HuH-7 (cell line): Measurements from ENCODE around the gene S1PR4.
"Not testable (repeated sequence)": the region's sequence is repeated elsewhere in the genome, so short reads cannot be mapped to it uniquely, and the experiment has no call there.

Source experiments
- DNase-seq: peaks from one replicate; pipeline ENCODE4 v3.0.0; 2011; ENCODE audit warnings: low spot score

The S1PR4 gene

DNA sequence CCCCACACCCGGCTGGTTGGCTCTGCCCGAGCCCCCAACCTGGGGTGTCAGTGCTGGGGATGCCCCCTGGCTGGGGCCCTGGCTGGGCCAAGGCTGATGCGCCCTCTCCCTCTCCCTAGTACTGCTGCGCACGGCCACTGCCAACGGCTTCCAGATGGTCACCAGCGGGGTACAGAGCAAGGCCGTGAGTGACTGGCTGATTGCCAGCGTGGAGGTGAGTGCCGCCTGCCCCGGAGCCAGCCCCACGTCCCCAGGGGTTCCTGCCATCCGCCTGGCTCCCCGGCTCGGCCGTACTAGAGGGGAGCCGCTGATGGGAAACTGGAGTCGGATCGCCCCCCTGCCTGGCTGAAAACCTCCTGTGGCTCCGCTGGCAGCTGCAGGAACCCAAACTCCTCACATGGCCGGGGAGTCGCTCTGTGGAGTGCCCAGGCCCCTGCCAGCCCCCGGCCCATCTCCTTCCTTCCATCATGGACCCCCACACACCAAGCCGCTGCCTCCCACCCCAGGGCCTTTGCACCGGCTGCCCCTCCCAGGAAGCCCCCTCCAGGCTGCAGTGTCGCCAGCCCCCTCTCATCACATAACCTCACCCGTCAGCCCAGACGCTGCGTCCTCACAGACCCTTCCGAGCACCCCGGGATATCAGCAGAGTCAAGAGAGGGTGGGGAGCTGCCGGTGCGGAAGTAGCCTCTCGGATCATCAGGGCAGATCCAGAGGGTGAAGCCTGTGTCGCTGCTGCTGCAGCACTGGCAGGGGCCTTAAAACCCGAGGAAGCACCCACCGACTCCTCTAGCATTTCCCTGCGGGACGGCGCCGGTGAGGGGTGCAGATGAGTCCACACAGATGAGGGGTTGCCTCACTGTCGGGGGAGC, 17.7 kb downstream of the S1PR4 start:
- DNase-seq: no peak

DNA sequence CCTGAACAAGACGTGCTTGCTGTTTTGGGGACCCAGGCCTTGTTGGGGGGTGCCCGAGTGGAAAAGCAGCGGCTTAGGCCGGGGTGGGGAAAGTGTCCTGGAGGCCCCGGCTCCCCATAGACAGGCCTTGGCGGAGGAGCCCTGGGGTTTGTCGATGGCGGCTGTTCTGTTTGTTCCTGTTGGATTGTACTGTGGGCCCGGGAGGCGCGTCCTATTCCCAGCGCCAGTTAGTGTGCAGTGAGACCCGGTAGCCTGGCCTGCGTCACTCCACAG, 18.3 kb downstream of the S1PR4 start:
- no peak for DNase-seq

DNA sequence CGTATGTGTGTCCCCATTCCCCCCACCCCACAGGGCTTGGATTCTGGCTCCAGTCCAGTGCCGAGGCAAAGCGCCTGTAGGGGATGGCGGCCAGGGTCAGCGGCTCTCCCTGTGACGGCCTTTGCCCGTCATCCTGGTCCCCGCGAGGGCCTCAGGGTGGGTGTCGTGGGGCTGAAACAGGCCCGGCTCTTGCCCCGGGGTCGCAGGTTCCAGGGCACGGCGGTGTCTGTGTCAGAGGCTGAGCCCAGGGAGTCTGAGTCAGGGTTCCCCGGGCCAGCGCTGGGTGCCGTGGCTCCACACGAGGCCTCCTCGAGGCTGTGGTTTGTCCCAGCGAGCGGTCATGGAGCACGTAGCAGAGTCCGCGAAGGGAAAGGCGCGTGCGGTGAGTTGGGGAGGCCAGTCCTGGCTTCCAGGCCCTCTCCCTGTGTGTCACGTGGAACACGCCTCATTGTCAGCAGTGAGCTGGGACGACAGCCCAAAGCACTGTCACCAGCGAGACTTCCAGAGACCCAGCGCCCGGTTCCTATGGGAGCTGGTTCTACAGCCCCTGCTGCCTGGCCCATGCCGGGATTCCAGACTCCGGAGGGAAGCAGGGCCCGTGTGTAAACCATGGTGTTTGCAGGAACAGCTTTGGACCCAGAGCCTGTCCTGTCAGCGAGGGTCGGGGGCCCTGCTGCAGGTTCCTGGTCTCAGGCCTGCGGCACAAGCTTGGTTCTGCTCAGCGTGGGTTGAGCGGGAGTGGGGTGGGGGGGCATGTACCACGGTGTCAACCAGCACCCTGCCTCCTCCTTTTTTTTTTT, 20.5 kb downstream of the S1PR4 start:
- no peak for DNase-seq

DNA sequence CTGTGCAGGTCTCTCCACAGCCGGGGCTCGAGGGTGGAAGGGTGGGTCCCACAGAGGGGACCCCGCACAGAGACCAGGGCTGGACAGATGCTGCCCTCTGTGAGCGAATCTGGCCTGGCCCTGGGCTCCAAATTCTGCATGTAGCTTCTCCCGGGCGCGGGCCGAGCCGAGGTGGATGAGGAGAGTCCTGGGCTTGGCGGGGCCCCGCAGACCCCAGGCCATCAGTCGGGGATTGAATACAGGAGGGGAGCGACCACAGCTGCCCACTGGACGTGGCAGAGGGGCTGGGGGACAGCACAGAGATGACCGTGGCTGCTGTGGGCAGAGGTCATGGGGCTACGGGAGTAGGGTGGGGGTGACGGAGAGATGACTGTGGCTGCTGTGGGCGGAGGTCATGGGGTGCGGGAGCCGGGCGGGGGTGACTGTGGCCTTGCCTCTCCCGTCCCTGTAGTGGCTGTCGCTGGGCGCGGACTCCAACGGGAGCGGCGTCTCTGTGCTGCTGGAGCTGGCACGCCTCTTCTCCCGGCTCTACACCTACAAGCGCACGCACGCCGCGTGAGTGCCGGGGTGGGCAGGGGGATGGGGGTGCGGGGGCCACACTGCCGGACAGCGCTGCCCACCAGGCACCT, 22.6 kb downstream of the S1PR4 start:
- no peak for DNase-seq

DNA sequence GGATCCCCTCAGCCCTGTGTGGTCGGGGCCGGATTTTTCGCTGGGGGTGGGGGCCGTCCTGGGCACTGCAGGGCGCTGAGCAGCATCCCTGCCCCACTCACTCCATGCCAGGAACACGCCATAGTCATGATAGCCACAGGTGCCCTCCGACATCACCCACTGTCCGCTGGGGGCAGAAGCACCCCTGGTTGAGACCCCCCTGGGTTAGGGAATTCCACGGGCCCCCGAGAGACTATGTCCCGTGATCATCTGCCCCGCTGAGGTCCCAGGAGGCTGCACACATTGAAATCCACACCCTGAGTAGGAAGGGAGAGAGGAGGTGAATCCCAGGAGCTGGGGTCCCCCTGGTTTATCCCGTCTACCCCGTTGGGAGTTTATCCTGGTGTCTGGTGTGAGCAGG, 23.3 kb downstream of the S1PR4 start:
- DNase-seq: no peak

DNA sequence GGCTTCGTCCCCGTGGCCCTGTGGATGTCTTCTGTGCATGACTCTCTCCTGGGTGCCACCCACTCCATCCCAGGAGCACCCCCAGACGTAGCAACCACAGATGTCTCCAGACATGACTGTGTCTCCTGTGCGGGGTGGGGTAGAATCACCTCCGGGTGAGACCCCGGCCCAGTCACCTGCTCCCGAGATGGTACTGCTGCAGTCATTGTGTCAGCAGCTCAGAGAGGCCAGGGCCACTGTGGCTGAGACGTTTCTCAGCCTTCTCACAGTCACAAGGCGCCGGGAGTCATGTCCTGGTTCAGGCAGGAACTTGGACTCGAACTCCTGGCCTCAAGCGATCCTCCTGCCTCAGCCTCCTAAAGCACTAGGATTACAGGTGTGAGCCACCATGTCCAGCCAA, 23.8 kb downstream of the S1PR4 start:
- DNase-seq: no peak

DNA sequence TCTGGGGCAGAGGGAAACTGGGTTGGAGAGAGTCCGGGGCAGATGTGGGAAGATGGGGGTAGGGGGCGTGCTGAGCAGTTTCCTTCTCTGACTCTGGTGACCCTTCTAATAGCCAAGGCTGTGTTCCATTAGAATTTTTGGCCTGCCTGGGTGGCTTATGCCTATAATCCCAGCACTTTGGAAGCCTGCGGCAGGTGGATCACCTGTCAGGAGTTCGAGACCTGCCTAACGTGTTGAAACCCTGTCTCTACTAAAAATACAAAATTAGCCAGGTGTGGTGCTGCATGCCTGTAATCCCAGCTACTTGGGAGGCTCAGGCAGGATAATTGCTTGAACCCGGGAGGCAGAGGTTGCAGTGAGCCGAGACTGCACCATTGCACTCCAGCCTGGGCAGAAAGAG, 24.3 kb downstream of the S1PR4 start:
- DNase-seq: not testable (repeated sequence)

DNA sequence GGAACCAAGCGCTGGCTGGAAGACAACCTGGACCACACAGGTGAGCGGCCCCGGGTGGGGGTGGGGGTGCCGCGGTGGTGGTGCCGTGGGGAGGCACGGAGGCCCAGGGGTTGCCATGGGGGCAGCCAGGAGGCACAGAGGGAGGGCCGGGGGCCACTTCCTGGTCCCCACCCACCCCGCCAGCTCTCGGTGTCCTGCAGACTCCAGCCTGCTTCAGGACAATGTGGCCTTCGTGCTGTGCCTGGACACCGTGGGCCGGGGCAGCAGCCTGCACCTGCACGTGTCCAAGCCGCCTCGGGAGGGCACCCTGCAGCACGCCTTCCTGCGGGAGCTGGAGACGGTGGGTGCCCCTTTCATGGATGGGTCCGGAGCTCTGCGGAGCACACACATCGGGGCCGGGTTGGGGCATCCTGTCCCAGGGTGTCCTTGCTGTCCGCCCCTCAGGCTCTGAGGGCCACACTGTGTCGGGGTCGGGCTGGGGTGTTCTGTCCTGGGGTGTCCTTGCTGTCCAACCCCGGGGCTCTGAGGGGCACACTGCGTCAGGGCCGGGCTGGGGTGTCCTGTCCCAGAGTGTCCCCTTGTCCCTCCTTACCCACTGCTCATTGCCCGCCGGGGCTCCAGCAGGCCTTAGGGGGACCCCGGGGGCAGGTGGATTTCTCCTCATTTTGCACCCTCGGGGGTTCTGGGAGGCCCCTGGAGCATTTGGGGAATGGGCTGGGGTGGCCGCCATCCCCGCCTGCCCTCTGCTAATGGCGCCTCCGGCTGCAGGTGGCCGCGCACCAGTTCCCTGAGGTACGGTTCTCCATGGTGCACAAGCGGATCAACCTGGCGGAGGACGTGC, 25.5 kb downstream of the S1PR4 start:
- DNase-seq: no peak

DNA sequence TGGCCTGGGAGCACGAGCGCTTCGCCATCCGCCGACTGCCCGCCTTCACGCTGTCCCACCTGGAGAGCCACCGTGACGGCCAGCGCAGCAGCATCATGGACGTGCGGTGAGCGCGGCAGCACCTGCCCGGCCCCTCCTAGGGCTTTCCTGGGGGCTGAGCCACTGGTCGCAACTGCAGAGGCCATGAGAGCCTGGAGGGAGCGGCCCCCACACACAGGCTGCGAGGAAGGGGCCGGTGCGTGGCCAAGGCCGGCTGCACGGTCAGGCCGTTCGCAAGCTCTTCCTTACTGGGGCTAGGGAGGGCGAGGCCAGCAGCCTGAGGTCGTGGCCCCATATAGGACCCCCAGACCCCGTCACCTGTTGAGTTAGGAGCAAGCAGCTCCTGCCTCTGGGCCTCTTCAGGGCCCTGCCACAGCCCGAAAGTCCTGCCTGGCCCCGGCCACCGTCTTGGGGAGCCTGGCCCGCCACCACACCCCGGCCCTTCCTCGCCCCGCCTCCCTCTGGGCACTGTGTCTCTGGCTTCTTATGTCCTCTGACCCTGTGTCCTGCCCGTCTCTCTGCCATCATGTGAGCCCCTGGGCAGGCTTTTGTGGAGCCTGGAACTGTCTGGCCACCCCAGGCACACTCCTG, 26.2 kb downstream of the S1PR4 start:
- DNase-seq: no peak

DNA sequence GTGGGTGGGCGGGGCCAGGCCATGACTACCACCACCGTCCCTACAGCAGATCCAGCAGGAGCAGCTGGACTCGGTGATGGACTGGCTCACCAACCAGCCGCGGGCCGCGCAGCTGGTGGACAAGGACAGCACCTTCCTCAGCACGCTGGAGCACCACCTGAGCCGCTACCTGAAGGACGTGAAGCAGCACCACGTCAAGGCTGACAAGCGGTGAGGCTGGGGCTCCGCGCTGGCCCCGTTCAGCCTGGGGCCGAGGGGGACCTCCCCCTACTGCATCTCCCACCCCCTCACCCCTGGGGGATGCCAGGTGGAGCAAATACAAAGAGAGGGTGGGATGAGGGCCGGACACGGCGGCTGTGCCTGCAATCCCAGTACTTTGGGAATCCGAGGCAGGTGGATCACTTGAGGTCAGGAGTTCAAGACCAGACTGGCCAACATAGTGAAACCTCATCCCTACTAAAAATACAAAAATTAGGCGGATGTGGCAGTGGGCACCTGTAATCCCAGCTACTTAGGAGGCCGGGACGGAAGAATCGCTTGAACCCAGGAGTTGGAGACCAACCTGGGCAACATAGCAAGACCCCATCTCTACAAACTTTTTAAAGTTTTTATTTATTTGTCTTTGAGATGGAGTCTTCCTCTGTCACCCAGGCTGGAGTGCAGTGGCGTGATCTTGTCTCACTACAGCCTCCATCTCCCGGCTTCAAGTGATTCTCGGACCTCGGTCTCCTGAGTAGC, 27.8 kb downstream of the S1PR4 start:
- no peak for DNase-seq

DNA sequence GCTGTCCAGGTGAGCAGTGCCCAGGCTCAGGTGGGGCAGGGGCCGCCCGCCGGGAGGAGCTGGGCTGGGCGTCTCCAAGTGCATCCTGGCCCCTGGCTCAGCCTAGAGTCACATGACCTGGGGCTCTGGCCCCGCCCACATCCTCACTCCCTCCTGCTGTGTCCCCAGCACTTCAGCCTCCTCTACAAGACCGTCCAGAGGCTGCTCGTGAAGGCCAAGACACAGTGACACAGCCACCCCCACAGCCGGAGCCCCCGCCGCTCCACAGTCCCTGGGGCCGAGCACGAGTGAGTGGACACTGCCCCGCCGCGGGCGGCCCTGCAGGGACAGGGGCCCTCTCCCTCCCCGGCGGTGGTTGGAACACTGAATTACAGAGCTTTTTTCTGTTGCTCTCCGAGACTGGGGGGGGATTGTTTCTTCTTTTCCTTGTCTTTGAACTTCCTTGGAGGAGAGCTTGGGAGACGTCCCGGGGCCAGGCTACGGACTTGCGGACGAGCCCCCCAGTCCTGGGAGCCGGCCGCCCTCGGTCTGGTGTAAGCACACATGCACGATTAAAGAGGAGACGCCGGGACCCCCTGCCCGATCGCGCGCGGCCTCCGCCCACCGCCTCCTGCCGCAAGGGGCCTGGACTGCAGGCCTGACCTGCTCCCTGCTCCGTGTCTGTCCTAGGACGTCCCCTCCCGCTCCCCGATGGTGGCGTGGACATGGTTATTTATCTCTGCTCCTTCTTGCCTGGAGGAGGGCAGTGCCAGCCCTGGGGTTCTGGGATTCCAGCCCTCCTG, 29.1 kb downstream of the S1PR4 start:
- DNase-seq: no peak

DNA sequence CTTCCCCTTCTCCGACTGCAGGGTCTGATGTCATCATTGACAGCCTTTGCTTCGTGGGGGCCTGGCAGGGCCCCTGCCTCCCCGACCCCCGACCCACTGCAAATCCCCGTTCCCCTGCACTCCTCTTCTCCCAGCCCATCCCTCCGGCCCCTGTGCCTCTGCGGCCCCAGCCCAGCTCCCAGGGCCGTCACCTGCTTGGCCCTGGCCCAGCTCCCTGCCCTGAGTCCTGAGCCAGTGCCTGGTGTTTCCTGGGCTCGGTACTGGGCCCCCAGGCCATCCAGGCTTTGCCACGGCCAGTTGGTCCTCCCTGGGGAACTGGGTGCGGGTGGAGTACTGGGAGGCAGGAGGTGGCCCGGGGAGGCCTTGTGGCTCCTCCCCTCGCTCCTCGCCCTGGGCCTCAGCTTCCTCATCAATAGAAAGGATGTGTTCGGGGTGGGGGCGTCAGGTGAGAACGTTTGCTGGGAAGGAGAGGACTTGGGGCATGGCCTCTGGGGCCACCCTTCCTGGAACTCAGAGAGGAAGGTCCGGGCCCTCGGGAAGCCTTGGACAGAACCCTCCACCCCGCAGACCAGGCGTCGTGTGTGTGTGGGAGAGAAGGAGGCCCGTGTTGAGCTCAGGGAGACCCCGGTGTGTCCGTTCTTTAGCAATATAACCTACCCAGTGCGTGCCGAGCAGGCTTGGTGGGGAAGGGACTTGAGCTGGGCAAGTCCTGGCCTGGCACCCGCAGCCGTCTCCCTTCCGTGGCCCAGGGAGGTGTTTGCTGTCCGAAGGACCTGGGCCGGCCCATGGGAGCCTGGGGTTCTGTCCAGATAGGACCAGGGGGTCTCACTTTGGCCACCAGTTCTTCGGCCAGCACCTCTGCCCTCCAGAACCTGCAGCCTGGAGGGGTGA, 30.0 kb downstream of the S1PR4 start:
- no peak for DNase-seq

DNA sequence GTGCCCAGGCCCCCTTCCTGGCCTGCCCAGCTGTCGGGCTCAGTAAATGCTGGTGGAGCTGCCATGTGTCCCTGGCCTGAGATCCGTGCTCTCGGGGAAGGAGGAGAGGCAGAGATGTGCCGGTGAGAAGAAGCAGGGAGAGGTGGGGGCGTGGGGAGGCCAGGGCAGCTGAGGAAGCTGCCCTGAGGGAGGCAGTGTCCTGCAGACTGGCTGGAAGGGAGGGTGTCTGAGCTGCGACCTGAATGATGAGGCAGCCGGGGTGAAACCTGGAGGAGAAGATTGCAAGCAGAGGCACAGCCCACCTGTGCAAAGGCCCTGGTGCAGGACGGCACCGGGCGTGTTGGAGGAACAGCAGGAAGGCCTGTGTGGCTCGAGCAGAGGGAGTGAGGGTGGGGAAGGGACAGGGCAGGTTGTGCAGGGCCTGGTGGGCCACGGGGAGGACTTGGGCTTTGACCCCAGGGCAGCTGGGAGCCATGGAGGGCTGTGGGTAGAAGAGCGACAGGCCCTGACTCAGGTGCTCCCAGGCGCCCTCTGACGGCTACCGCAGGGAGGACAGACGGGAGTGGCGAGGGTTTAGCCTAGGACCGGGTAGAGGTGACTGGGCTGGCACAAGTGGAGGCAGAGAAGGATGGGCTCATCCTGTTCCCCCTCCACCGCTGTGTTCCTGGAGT, 31.9 kb downstream of the S1PR4 start:
- DNase-seq: peak; percentile 89

DNA sequence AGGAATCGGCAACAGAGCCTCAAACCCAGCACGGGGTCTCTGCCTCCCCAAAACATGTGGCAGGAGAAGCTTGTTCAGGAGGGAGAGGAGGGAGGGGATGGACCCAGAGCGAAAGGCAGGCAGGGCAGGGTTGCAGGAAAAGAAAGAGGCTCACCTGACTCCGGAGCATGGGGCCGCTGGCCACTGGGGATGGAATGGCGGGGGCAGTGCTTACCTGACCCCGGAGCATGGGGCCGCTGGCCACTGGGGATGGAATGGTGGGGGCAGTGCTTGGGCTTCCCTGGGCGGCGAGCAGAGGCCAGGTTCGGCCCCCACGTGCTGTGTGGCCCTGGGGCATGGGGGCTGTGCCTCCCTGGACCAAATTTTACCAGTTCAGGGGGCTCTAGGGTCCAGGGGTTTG, 32.6 kb downstream of the S1PR4 start:
- no peak for DNase-seq

DNA sequence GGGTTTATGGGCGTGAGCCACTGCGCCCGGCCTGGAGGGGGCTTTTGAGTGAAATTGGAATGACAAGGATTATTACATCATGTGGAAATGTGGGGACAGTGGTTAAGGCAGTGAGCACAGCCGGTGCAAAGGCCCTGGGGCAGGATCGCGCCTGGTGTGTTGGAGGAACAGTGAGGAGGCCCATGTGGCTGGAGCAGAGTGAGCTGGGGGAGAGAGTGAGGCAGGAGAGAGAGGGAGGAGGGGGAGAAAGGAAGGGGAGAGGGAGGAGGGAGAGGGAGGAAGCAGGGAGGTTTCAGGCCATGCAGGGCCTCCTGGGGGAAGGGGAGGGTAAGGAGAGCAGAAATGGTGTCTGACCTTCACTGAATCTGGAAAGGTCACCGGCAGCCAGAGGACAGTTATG, 34.6 kb downstream of the S1PR4 start:
- DNase-seq: no peak

DNA sequence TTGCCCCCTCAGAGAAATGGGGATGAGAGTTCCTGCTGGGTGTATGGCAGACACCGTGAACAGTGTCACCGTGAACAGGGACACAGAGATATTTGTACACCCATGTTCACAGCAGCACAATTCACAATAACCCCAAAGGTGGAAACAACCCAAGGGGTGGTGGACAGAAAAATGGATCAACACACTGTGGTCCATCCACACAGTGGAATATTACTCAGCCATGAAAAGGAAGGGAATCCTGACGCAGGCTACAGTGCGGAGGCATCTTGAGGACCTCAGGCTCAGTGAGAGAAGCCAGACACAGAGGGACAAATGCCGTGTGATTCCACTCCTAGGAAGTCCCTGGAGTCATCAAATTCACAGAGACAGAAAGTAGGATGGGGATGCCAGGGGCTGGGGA, 38.3 kb downstream of the S1PR4 start:
- no peak for DNase-seq

DNA sequence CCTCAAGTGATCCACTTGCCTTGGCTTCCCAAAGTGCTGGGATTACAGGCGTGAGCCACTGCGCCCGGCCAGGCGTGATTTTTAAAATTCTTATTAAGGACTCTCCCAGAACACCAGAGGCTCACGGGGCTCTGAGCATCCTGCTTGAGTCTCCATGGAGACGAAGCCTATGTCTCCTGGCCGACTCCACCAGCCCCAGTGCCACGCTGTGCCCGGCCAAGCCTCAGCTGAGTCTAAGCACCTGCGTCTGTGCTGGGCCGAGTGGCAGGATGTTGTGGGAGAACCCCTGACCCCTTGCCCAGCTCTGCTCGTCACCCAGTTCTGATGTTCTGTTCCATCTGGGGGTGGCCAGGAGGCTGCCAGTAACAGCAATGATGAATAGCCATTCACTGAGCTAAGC, 42.0 kb downstream of the S1PR4 start:
- no peak for DNase-seq

DNA sequence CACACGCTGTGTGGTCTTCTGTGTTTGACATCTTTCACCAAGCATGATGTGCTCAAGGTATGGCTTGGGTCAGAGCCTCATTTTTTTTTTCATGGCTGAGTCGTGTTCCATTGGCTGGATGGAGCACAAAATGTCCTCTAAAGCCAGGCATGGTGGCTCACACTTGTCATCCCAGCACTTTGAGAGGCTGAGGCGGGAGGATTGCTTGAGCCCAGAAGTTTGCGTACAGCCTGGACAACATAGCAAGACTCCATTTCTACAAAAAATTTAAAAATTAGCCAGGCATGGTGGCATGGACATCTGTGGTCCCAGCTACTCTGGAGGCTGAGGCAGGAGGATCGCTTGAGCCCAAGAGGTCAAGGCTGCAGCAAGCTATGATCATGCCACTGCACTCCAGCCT, 43.0 kb downstream of the S1PR4 start:
- DNase-seq: not testable (repeated sequence)

DNA sequence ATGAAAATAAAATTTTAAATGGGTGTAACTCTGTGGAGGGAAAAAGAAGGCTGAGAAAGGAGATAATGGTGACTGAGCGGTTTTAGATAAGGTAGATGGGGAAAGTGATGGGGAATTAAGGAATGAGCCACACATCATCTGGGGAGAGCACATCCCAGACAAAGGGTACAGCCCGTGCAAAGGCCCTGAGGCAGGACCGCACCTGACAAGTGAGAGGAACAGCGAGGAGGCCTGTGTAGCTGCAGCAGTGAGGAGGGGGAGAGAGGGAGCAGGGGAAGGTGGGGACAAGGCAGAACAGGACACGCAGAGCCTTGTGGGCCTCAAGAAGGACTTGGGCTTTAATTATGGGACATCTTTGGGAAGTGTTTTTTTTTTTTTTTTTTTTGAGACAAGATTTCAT, 44.1 kb downstream of the S1PR4 start:
- no peak for DNase-seq
